ENCODE measurements around the gene BEST3. TPM values are rescaled to one million over a fixed set of nuclear protein-coding genes. Genes with fewer than 3 reads are reported as not detected.

BEST3 gene
- total RNA-seq, 1 experiment from 2014 or later = 0.54 TPM

- Histone ChIP-seq H3K4me2 (ENCODE audit: low read length) (no peak overlapping the region), H4K20me1 (ENCODE audit: insufficient read depth) (no peaks in the 10 kb centered on the region), H3K79me2 (ENCODE audit: insufficient read depth, low read length) (no peaks in the 10 kb centered on the region), H3K4me1 (ENCODE audit: control insufficient read depth in 1 of 2, insufficient read depth in 2 of 2, low read length in 2 of 2) (peaks cover 3 to 5% of the 10 kb centered on the region in 2 experiments), H3K4me3 (replicated peaks in 1 of 2; ENCODE audit: low read depth in 1 of 2, low read length in 2 of 2) (no peak overlapping the region), H3K27ac (ENCODE audit: low read depth, low read length) (no peak overlapping the region), H3K27me3 (ENCODE audit: insufficient read depth, low read length) (no peaks in the 10 kb centered on the region), H3K9me3 (ENCODE audit: control insufficient read depth in 1 of 2, insufficient read depth in 1 of 2, low read depth in 1 of 2, low read length in 2 of 2) (no peaks in the 10 kb centered on the region), H2AFZ (ENCODE audit: low read depth, low read length, poor library complexity, severe bottlenecking) (no peak overlapping the region), H3K9me2 (ENCODE audit: insufficient read depth) (no peaks in the 10 kb centered on the region), H3K9ac (ENCODE audit: low read length) (no peak overlapping the region), H3K36me3 (ENCODE audit: control insufficient read depth in 1 of 2, insufficient read depth in 2 of 2, low read length in 2 of 2) (no peaks in the 10 kb centered on the region)
- DNase-seq (ENCODE audit: low read depth, low spot score) (no peak), ATAC-seq (no peak)
- intact Hi-C loops (cut with micrococcal nuclease) = no loop called here
- BruUV-seq (replicated peaks) = no TSS peak
- TF ChIP-seq EZH2phosphoT487 (IDR thresholded peaks at IDR 0.05; ENCODE audit: borderline replicate concordance) (no peak), POLR2A (IDR thresholded peaks at IDR 0.05; ENCODE audit: borderline replicate concordance, extremely low read depth, insufficient read depth, insufficient read length) (no peak), CBX3 (IDR thresholded peaks at IDR 0.05; ENCODE audit: low read depth) (no peak), SIN3A (IDR thresholded peaks at IDR 0.05; ENCODE audit: low read depth) (no peak), EGR1 (IDR thresholded peaks at IDR 0.05; ENCODE audit: low read depth) (no peak), YY1 (IDR thresholded peaks at IDR 0.05; ENCODE audit: extremely low read depth, insufficient replicate concordance, low read depth, low read length) (no peak)
- TF ChIP-seq, protein P1, sequence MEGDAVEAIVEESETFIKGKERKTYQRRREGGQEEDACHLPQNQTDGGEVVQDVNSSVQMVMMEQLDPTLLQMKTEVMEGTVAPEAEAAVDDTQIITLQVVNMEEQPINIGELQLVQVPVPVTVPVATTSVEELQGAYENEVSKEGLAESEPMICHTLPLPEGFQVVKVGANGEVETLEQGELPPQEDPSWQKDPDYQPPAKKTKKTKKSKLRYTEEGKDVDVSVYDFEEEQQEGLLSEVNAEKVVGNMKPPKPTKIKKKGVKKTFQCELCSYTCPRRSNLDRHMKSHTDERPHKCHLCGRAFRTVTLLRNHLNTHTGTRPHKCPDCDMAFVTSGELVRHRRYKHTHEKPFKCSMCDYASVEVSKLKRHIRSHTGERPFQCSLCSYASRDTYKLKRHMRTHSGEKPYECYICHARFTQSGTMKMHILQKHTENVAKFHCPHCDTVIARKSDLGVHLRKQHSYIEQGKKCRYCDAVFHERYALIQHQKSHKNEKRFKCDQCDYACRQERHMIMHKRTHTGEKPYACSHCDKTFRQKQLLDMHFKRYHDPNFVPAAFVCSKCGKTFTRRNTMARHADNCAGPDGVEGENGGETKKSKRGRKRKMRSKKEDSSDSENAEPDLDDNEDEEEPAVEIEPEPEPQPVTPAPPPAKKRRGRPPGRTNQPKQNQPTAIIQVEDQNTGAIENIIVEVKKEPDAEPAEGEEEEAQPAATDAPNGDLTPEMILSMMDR (IDR thresholded peaks at IDR 0.05 in 2 of 3, conservative IDR thresholded peaks at IDR 0.05 in 1 of 3; ENCODE audit: borderline replicate concordance in 1 of 3, insufficient read depth in 1 of 3, low read depth in 2 of 3, low read length in 2 of 3) = no peak
- RAD21 ChIA-PET (ENCODE audit: low non-redundant PET in 1 of 2, low total read pairs in 2 of 2, uncharacterized antibody in 2 of 2, unreplicated experiment in 2 of 2) = no interaction called here
- CTCF ChIA-PET = no interaction called here
- POLR2A ChIA-PET = no interaction called here
These were observed 45.4 kb downstream of the BEST3 start for GRCh38 chr12:69653703-69654102.

- no peaks in the 10 kb centered on the region for H3K9me2 ChIP-seq (ENCODE audit: insufficient read depth)
- TF ChIP-seq JUND (IDR thresholded peaks at IDR 0.05) (no peak), YY1 (IDR thresholded peaks at IDR 0.05; ENCODE audit: extremely low read depth, insufficient replicate concordance, low read depth, low read length) (no peak), ELF1 (IDR thresholded peaks at IDR 0.05; ENCODE audit: borderline replicate concordance, low read depth) (no peak)
- TF ChIP-seq, protein P2, sequence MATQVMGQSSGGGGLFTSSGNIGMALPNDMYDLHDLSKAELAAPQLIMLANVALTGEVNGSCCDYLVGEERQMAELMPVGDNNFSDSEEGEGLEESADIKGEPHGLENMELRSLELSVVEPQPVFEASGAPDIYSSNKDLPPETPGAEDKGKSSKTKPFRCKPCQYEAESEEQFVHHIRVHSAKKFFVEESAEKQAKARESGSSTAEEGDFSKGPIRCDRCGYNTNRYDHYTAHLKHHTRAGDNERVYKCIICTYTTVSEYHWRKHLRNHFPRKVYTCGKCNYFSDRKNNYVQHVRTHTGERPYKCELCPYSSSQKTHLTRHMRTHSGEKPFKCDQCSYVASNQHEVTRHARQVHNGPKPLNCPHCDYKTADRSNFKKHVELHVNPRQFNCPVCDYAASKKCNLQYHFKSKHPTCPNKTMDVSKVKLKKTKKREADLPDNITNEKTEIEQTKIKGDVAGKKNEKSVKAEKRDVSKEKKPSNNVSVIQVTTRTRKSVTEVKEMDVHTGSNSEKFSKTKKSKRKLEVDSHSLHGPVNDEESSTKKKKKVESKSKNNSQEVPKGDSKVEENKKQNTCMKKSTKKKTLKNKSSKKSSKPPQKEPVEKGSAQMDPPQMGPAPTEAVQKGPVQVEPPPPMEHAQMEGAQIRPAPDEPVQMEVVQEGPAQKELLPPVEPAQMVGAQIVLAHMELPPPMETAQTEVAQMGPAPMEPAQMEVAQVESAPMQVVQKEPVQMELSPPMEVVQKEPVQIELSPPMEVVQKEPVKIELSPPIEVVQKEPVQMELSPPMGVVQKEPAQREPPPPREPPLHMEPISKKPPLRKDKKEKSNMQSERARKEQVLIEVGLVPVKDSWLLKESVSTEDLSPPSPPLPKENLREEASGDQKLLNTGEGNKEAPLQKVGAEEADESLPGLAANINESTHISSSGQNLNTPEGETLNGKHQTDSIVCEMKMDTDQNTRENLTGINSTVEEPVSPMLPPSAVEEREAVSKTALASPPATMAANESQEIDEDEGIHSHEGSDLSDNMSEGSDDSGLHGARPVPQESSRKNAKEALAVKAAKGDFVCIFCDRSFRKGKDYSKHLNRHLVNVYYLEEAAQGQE (IDR thresholded peaks at IDR 0.05; ENCODE audit: low read depth) = no peak
- no peak overlapping the region for H3K4me3 ChIP-seq (replicated peaks in 1 of 2; ENCODE audit: low read depth in 1 of 2, low read length in 2 of 2)
- ChIA-PET POLR2A (interaction anchor here (0.7 kb wide), 1 partner anchor 12 kb away, joined by 3 read pairs; no protein-coding TSS in a partner anchor), CTCF (interaction anchor here (1.4 to 2.4 kb wide), 2 partner anchors 12 kb away, joined by 3 to 10 read pairs; no protein-coding TSS in a partner anchor), RAD21 (ENCODE audit: low non-redundant PET in 1 of 2, low total read pairs in 2 of 2, uncharacterized antibody in 2 of 2, unreplicated experiment in 2 of 2) (no interaction called here)
- no peak overlapping the region for H3K9ac ChIP-seq (ENCODE audit: low read length)
- BruUV-seq (replicated peaks) = no TSS peak
- no peaks in the 10 kb centered on the region for H3K36me3 ChIP-seq (ENCODE audit: control insufficient read depth in 1 of 2, insufficient read depth in 2 of 2, low read length in 2 of 2)
- H3K4me1 ChIP-seq (ENCODE audit: control insufficient read depth in 1 of 2, insufficient read depth in 2 of 2, low read length in 2 of 2) = peaks cover 3 to 5% of the 10 kb centered on the region in 2 experiments
- no peak overlapping the region for H3K4me2 ChIP-seq (ENCODE audit: low read length)
- H2AFZ ChIP-seq (ENCODE audit: low read depth, low read length, poor library complexity, severe bottlenecking) = no peak overlapping the region
- no peak for ATAC-seq
- no peak for DNase-seq (ENCODE audit: low read depth, low spot score)
- H3K79me2 ChIP-seq (ENCODE audit: insufficient read depth, low read length) = no peaks in the 10 kb centered on the region
- intact Hi-C loops (cut with micrococcal nuclease) = no loop called here
- no peaks in the 10 kb centered on the region for H3K9me3 ChIP-seq (ENCODE audit: control insufficient read depth in 1 of 2, insufficient read depth in 1 of 2, low read depth in 1 of 2, low read length in 2 of 2)
- H3K27me3 ChIP-seq (ENCODE audit: insufficient read depth, low read length) = no peaks in the 10 kb centered on the region
- H4K20me1 ChIP-seq (ENCODE audit: insufficient read depth) = no peaks in the 10 kb centered on the region
- H3K27ac ChIP-seq (ENCODE audit: low read depth, low read length) = no peak overlapping the region
These were observed 47.2 kb downstream of the BEST3 start for GRCh38 chr12:69651922-69652321.
